Measurements from ENCODE around the gene PPP1R14B.

GRCh38 chr11:64244966-64245365 lies 1.8 kb downstream of the PPP1R14B start:
- TF ChIP-seq, protein P1, sequence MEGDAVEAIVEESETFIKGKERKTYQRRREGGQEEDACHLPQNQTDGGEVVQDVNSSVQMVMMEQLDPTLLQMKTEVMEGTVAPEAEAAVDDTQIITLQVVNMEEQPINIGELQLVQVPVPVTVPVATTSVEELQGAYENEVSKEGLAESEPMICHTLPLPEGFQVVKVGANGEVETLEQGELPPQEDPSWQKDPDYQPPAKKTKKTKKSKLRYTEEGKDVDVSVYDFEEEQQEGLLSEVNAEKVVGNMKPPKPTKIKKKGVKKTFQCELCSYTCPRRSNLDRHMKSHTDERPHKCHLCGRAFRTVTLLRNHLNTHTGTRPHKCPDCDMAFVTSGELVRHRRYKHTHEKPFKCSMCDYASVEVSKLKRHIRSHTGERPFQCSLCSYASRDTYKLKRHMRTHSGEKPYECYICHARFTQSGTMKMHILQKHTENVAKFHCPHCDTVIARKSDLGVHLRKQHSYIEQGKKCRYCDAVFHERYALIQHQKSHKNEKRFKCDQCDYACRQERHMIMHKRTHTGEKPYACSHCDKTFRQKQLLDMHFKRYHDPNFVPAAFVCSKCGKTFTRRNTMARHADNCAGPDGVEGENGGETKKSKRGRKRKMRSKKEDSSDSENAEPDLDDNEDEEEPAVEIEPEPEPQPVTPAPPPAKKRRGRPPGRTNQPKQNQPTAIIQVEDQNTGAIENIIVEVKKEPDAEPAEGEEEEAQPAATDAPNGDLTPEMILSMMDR (IDR thresholded peaks at IDR 0.05): no peak
- TF ChIP-seq POLR2A (IDR thresholded peaks at IDR 0.05): no peak
